ENCODE measurements around the gene SLC2A1.

SLC2A1 gene

GRCh38 chr1:42960122-42960390 lies 1.4 kb upstream of the SLC2A1 start:
- Mint-ChIP-seq H3K4me3 (peak overlapping the region in 1 of 2 donors; percentile 37), H3K4me1 (peaks cover 42 to 67% of the 10 kb centered on the region in 2 donors), H3K27me3 (no peaks in the 10 kb centered on the region), H3K9me3 (no peaks in the 10 kb centered on the region), H3K27ac (no peak overlapping the region), H3K36me3 (peaks cover 9 to 18% of the 10 kb centered on the region in 2 donors)
- DNase-seq (no peak), ATAC-seq (replicated peaks) (no peak)

GRCh38 chr1:42957880-42958487 lies 684 bp downstream of the SLC2A1 start:
- no peaks in the 10 kb centered on the region for H3K27me3 Mint-ChIP-seq
- H3K36me3 Mint-ChIP-seq, result peaks cover 16 to 36% of the 10 kb centered on the region in 2 donors
- H3K27ac Mint-ChIP-seq, result peak overlapping the region; percentile 96
- H3K4me3 Mint-ChIP-seq, result peak overlapping the region; percentile 90 to 93
- ATAC-seq (replicated peaks), result peak; percentile 48 to 57
- peak; percentile 66 for DNase-seq
- H3K4me1 Mint-ChIP-seq, result peaks cover 50 to 79% of the 10 kb centered on the region in 2 donors
- H3K9me3 Mint-ChIP-seq, result peaks cover 0 to 2% of the 10 kb centered on the region in 2 donors

GRCh38 chr1:42957229-42957879 lies 1.3 kb downstream of the SLC2A1 start:
- Mint-ChIP-seq H3K4me1 (peaks cover 55 to 79% of the 10 kb centered on the region in 2 donors), H3K4me3 (peak overlapping the region; percentile 90 to 93), H3K27ac (peak overlapping the region; percentile 96), H3K36me3 (peaks cover 16 to 37% of the 10 kb centered on the region in 2 donors), H3K9me3 (peaks cover 0 to 2% of the 10 kb centered on the region in 2 donors), H3K27me3 (no peaks in the 10 kb centered on the region)
- ATAC-seq (replicated peaks) (no peak), DNase-seq (no peak)

- H3K4me1 Mint-ChIP-seq, result peaks cover 57 to 79% of the 10 kb centered on the region in 2 donors
- peak overlapping the region; percentile 96 for H3K27ac Mint-ChIP-seq
- ATAC-seq (replicated peaks) (no peak), DNase-seq (no peak)
- peak overlapping the region; percentile 90 to 93 for H3K4me3 Mint-ChIP-seq
- H3K9me3 Mint-ChIP-seq, result peaks cover 0 to 2% of the 10 kb centered on the region in 2 donors
- no peaks in the 10 kb centered on the region for H3K27me3 Mint-ChIP-seq
- peaks cover 18 to 39% of the 10 kb centered on the region in 2 donors for H3K36me3 Mint-ChIP-seq
Observed at GRCh38 chr1:42956739-42957138, 1.9 kb downstream of the SLC2A1 start.

GRCh38 chr1:42955311-42956063 lies 3.2 kb downstream of the SLC2A1 start:
- peaks cover 21 to 49% of the 10 kb centered on the region in 2 donors for H3K36me3 Mint-ChIP-seq
- H3K27ac Mint-ChIP-seq, result peak overlapping the region; percentile 93
- H3K4me1 Mint-ChIP-seq, result peaks cover 56 to 79% of the 10 kb centered on the region in 2 donors

GRCh38 chr1:42953182-42954180 lies 5.2 kb downstream of the SLC2A1 start:
- peak overlapping the region; percentile 93 for H3K27ac Mint-ChIP-seq
- H3K4me3 Mint-ChIP-seq, result peak overlapping the region; percentile 32 to 53
- DNase-seq, result no peak
- H3K9me3 Mint-ChIP-seq, result peaks cover 0 to 2% of the 10 kb centered on the region in 2 donors
- no peak for ATAC-seq (replicated peaks)
- H3K36me3 Mint-ChIP-seq, result peaks cover 25 to 57% of the 10 kb centered on the region in 2 donors
- peaks cover 57 to 86% of the 10 kb centered on the region in 2 donors for H3K4me1 Mint-ChIP-seq
- no peaks in the 10 kb centered on the region for H3K27me3 Mint-ChIP-seq

More at GRCh38 chr1:42955311-42956063, 3.2 kb downstream of the SLC2A1 start:
- Mint-ChIP-seq H3K4me3 (peak overlapping the region; percentile 76), H3K27me3 (no peaks in the 10 kb centered on the region), H3K9me3 (peaks cover 0 to 2% of the 10 kb centered on the region in 2 donors)
- DNase-seq, result no peak
- no peak for ATAC-seq (replicated peaks)

GRCh38 chr1:42952303-42953001 lies 6.2 kb downstream of the SLC2A1 start:
- Mint-ChIP-seq H3K27me3 (no peaks in the 10 kb centered on the region), H3K4me3 (peak overlapping the region; percentile 25 to 62), H3K36me3 (peaks cover 25 to 59% of the 10 kb centered on the region in 2 donors), H3K9me3 (peaks cover 0 to 2% of the 10 kb centered on the region in 2 donors), H3K27ac (peak overlapping the region; percentile 93), H3K4me1 (peaks cover 64 to 96% of the 10 kb centered on the region in 2 donors)
- DNase-seq, result peak; percentile 60
- peak; percentile 77 to 87 for ATAC-seq (replicated peaks)

- H3K36me3 Mint-ChIP-seq, result peaks cover 26 to 58% of the 10 kb centered on the region in 2 donors
- H3K4me3 Mint-ChIP-seq, result peak overlapping the region; percentile 58 to 62
- H3K27me3 Mint-ChIP-seq, result no peaks in the 10 kb centered on the region
- H3K27ac Mint-ChIP-seq, result peak overlapping the region; percentile 93
- peaks cover 0 to 2% of the 10 kb centered on the region in 2 donors for H3K9me3 Mint-ChIP-seq
- DNase-seq, result no peak
- H3K4me1 Mint-ChIP-seq, result peaks cover 66 to 97% of the 10 kb centered on the region in 2 donors
- ATAC-seq (replicated peaks), result no peak
Observed at GRCh38 chr1:42951588-42951987, 7.1 kb downstream of the SLC2A1 start.

GRCh38 chr1:42950116-42950481 lies 8.6 kb downstream of the SLC2A1 start:
- Mint-ChIP-seq H3K36me3 (peaks cover 26 to 55% of the 10 kb centered on the region in 2 donors), H3K4me1 (peaks cover 67 to 100% of the 10 kb centered on the region in 2 donors), H3K4me3 (peak overlapping the region; percentile 44 to 63), H3K9me3 (peaks cover 0 to 2% of the 10 kb centered on the region in 2 donors), H3K27ac (peak overlapping the region; percentile 81), H3K27me3 (no peaks in the 10 kb centered on the region)
- ATAC-seq (replicated peaks), result no peak
- no peak for DNase-seq

- H3K4me3 Mint-ChIP-seq, result peak overlapping the region; percentile 76 to 79
- H3K27me3 Mint-ChIP-seq, result no peaks in the 10 kb centered on the region
- peaks cover 0 to 1% of the 10 kb centered on the region in 2 donors for H3K9me3 Mint-ChIP-seq
- DNase-seq (no peak), ATAC-seq (replicated peaks) (peak; percentile 5 to 20)
- H3K4me1 Mint-ChIP-seq, result peaks cover 68 to 100% of the 10 kb centered on the region in 2 donors
- H3K27ac Mint-ChIP-seq, result peak overlapping the region; percentile 89
- H3K36me3 Mint-ChIP-seq, result peaks cover 24 to 54% of the 10 kb centered on the region in 2 donors
Observed at GRCh38 chr1:42949312-42950115, 9.2 kb downstream of the SLC2A1 start.

GRCh38 chr1:42947965-42948732 lies 10.5 kb downstream of the SLC2A1 start:
- no peak overlapping the region for H3K4me3 Mint-ChIP-seq
- peaks cover 73 to 100% of the 10 kb centered on the region in 2 donors for H3K4me1 Mint-ChIP-seq
- no peaks in the 10 kb centered on the region for H3K27me3 Mint-ChIP-seq
- peaks cover 23 to 50% of the 10 kb centered on the region in 2 donors for H3K36me3 Mint-ChIP-seq
- DNase-seq (no peak), ATAC-seq (replicated peaks) (no peak)
- no peaks in the 10 kb centered on the region for H3K9me3 Mint-ChIP-seq
- H3K27ac Mint-ChIP-seq, result peak overlapping the region; percentile 37

GRCh38 chr1:42947117-42947516 lies 11.6 kb downstream of the SLC2A1 start:
- no peak for DNase-seq

More at GRCh38 chr1:42947117-42947516, 11.6 kb downstream of the SLC2A1 start:
- no peaks in the 10 kb centered on the region for H3K9me3 Mint-ChIP-seq
- H3K27ac Mint-ChIP-seq, result peak overlapping the region; percentile 25
- H3K4me1 Mint-ChIP-seq, result peaks cover 74 to 100% of the 10 kb centered on the region in 2 donors
- peaks cover 33 to 58% of the 10 kb centered on the region in 2 donors for H3K36me3 Mint-ChIP-seq
- no peaks in the 10 kb centered on the region for H3K27me3 Mint-ChIP-seq
- peak overlapping the region in 1 of 2 donors; percentile 17 for H3K4me3 Mint-ChIP-seq
- no peak for ATAC-seq (replicated peaks)

All from stimulated activated naive B cell treated with anti-CD40 and anti-IgM and Interleukin-4, amounts not matched to agents 10 μg/mL and 1 μg/mL and 100 μg/mL, for 72 hours (primary cell).